Measurements from ENCODE around the gene PGAP6. TPM values are rescaled to one million over a fixed set of nuclear protein-coding genes. Genes with fewer than 3 reads are reported as not detected.
"Not testable (repeated sequence)": the region's sequence is repeated elsewhere in the genome, so short reads cannot be mapped to it uniquely, and the experiment has no call there.

Gene PGAP6
- polyA plus RNA-seq, 1 of the 3 experiments (the other 2 are of a cell fraction), result 133 TPM

- Histone ChIP-seq H3K79me2 (ENCODE audit: insufficient read depth) (peaks cover 72% of the 10 kb centered on the region), H2AFZ (ENCODE audit: low read depth) (no peak overlapping the region)
- POLR2A ChIA-PET, result interaction anchor here (1.2 kb wide), 1 partner anchor 121 kb away, joined by 4 read pairs; no protein-coding TSS in a partner anchor
Observed at GRCh38 chr16:349211-349610, 32.6 kb downstream of the PGAP6 start.

GRCh38 chr16:348495-348894 lies 33.3 kb downstream of the PGAP6 start:
- not testable (repeated sequence) for H3K4me2 ChIP-seq; H3K9me2 ChIP-seq; H3K9me3 ChIP-seq; DNase-seq; H3K27ac ChIP-seq (ENCODE audit: low read depth in 2 of 2, low read length in 1 of 2); H3K9ac ChIP-seq; H3K4me1 ChIP-seq (ENCODE audit: control insufficient read depth in 1 of 2, insufficient read depth in 2 of 2, low read depth in 1 of 2, low read length in 1 of 2); H3F3A ChIP-seq (replicated peaks; ENCODE audit: insufficient read depth); H3K4me3 ChIP-seq (ENCODE audit: low read depth in 2 of 2, low read length in 1 of 2); H2AFZ ChIP-seq (ENCODE audit: low read depth); H3K27me3 ChIP-seq (ENCODE audit: insufficient read depth)
- Histone ChIP-seq H4K20me1 (ENCODE audit: insufficient read depth) (peaks cover 71% of the 10 kb centered on the region), H3K36me3 (replicated peaks in 1 of 2; ENCODE audit: control insufficient read depth in 1 of 2, insufficient read depth in 2 of 2, low read length in 1 of 2) (peaks cover 15 to 22% of the 10 kb centered on the region in 2 experiments), H3K79me2 (ENCODE audit: insufficient read depth) (peaks cover 79% of the 10 kb centered on the region)
- 96% methylated on average over 10 of the region's 10 CpGs for WGBS (ENCODE audit: low lambda C conversion rate)
- CTCF ChIA-PET, result interaction anchor here (4.4 kb wide), 1 partner anchor 14 kb away, joined by 22 read pairs; no protein-coding TSS in a partner anchor
- POLR2A ChIA-PET, result interaction anchor here (1.2 kb wide), 1 partner anchor 120 kb away, joined by 4 read pairs; no protein-coding TSS in a partner anchor

More at GRCh38 chr16:349211-349610, 32.6 kb downstream of the PGAP6 start:
- H3F3A ChIP-seq (replicated peaks; ENCODE audit: insufficient read depth), result no peaks in the 10 kb centered on the region
- no peak overlapping the region for H3K27ac ChIP-seq (ENCODE audit: low read depth in 2 of 2, low read length in 1 of 2)
- no peak overlapping the region for H3K9ac ChIP-seq
- H3K27me3 ChIP-seq (ENCODE audit: insufficient read depth), result no peaks in the 10 kb centered on the region
- 92% methylated on average over 2 of the region's 7 CpGs for WGBS (ENCODE audit: low lambda C conversion rate)
- H3K9me2 ChIP-seq, result no peaks in the 10 kb centered on the region
- H3K9me3 ChIP-seq, result no peaks in the 10 kb centered on the region
- CTCF ChIA-PET, result interaction anchor here (1.0 to 4.4 kb wide), 4 partner anchors 13 to 284 kb away, joined by 4 to 22 read pairs (median 6); no protein-coding TSS in a partner anchor
- no peak for DNase-seq
- no peak overlapping the region for H3K4me2 ChIP-seq
- peaks cover 15 to 22% of the 10 kb centered on the region in 2 experiments for H3K36me3 ChIP-seq (replicated peaks in 1 of 2; ENCODE audit: control insufficient read depth in 1 of 2, insufficient read depth in 2 of 2, low read length in 1 of 2)
- TF ChIP-seq YY1 (IDR thresholded peaks at IDR 0.05; ENCODE audit: low read depth), result no peak
- TF ChIP-seq ELF1 (IDR thresholded peaks at IDR 0.05), result no peak
- TF ChIP-seq TEAD4 (IDR thresholded peaks at IDR 0.05; ENCODE audit: borderline replicate concordance, insufficient read depth), result no peak
- TF ChIP-seq SMC3 (IDR thresholded peaks at IDR 0.05; ENCODE audit: low read depth, low read length), result no peak
- no peak for TF ChIP-seq NRF1 (IDR thresholded peaks at IDR 0.05; ENCODE audit: low read depth, low read length)
- no peak for TF ChIP-seq FOSL2 (IDR thresholded peaks at IDR 0.05; ENCODE audit: borderline replicate concordance, low read depth)
- TF ChIP-seq USF2 (IDR thresholded peaks at IDR 0.05; ENCODE audit: borderline replicate concordance, low read depth, low read length), result no peak
- TF ChIP-seq EZH2phosphoT487 (IDR thresholded peaks at IDR 0.05; ENCODE audit: borderline replicate concordance, low read depth), result no peak
- no peak for TF ChIP-seq USF1 (IDR thresholded peaks at IDR 0.05; ENCODE audit: borderline replicate concordance, low read depth)
- TF ChIP-seq ZBTB33 (IDR thresholded peaks at IDR 0.05; ENCODE audit: borderline replicate concordance, low read depth), result no peak
- no peak for TF ChIP-seq RCOR1 (IDR thresholded peaks at IDR 0.05; ENCODE audit: low read length)
- no peak for TF ChIP-seq FOXJ3 (CRISPR knock-in tag; IDR thresholded peaks at IDR 0.05)
- no peak for TF ChIP-seq CTCF (IDR thresholded peaks at IDR 0.05)
- TF ChIP-seq EP300 (IDR thresholded peaks at IDR 0.05; ENCODE audit: borderline replicate concordance in 1 of 2, low read depth in 1 of 2, low read length in 1 of 2), result no peak
- TF ChIP-seq MEF2A (IDR thresholded peaks at IDR 0.05; ENCODE audit: borderline replicate concordance, low read depth), result no peak
- TF ChIP-seq RFX5 (IDR thresholded peaks at IDR 0.05; ENCODE audit: low read length), result no peak
- TF ChIP-seq POLR2AphosphoS5 (IDR thresholded peaks at IDR 0.05; ENCODE audit: low read depth, low read length), result no peak
- TF ChIP-seq JUND (IDR thresholded peaks at IDR 0.05), result no peak
- TF ChIP-seq CHD2 (IDR thresholded peaks at IDR 0.05; ENCODE audit: low read length, partially characterized antibody), result no peak
- TF ChIP-seq GATA2 (CRISPR knock-in tag; IDR thresholded peaks at IDR 0.05), result no peak
- no peak overlapping the region for H3K4me3 ChIP-seq (ENCODE audit: low read depth in 2 of 2, low read length in 1 of 2)
- peaks cover 65% of the 10 kb centered on the region for H4K20me1 ChIP-seq (ENCODE audit: insufficient read depth)
- peaks cover 4 to 9% of the 10 kb centered on the region in 2 experiments; a peak in 2 of 4 replicates for H3K4me1 ChIP-seq (ENCODE audit: control insufficient read depth in 1 of 2, insufficient read depth in 2 of 2, low read depth in 1 of 2, low read length in 1 of 2)

All from SK-N-SH (cell line).